GM08714 (cell line): Measurements from ENCODE around the gene CBY1.
A peak's percentile ranks its signal among the peaks of the same experiment; 100 is the strongest.

Experiments used
- H3K4me3 ChIP-seq: fragments of 200-500 bp; sonication (Bioruptor generic); 2 replicates; pipeline ENCODE4 v1.5.1; 2014; ENCODE audit warnings: mild to moderate bottlenecking, low read length, inconsistent platforms
- ZNF274 ChIP-seq: IDR thresholded peaks from 2 replicates; pipeline ENCODE4 v1.6.1; 2012; ENCODE audit warnings: mild to moderate bottlenecking, low read depth, low read length

Gene CBY1

GRCh38 chr22:38681582-38682335, 25.3 kb downstream of the CBY1 start, which contains the start of gene TOMM22:
Gene TOMM22 (plus strand): TSS chr22:38681957. CDS start chr22:38681979, 22 bp downstream.
- no peak for TF ChIP-seq ZNF274
- peak within 1 kb of the TSS; percentile 99 for H3K4me3 ChIP-seq

GRCh38 chr22:38684895-38685294, 28.5 kb downstream of the CBY1 start:
- no peak overlapping the region for H3K4me3 ChIP-seq
- no peak for TF ChIP-seq ZNF274

GRCh38 chr22:38685761-38686160, 29.3 kb downstream of the CBY1 start:
- TF ChIP-seq ZNF274: no peak

GRCh38 chr22:38689651-38690050, 33.2 kb downstream of the CBY1 start:
- H3K4me3 ChIP-seq: no peak overlapping the region
- TF ChIP-seq ZNF274: no peak

More at GRCh38 chr22:38685761-38686160, 29.3 kb downstream of the CBY1 start:
- H3K4me3 ChIP-seq: no peak overlapping the region

GRCh38 chr22:38694049-38694448, 37.6 kb downstream of the CBY1 start:
- TF ChIP-seq ZNF274: no peak
- no peak overlapping the region for H3K4me3 ChIP-seq

GRCh38 chr22:38694940-38695339, 38.5 kb downstream of the CBY1 start:
- TF ChIP-seq ZNF274: no peak
- no peak overlapping the region for H3K4me3 ChIP-seq

GRCh38 chr22:38696606-38697424, 40.4 kb downstream of the CBY1 start:
- H3K4me3 ChIP-seq: peak overlapping the region; percentile 17; the same call in 1 of the 2 replicates
- TF ChIP-seq ZNF274: no peak

GRCh38 chr22:38697425-38698089, 41.1 kb downstream of the CBY1 start:
- no peak for TF ChIP-seq ZNF274
- peak overlapping the region; percentile 17; the same call in 1 of the 2 replicates for H3K4me3 ChIP-seq

- H3K4me3 ChIP-seq: peak overlapping the region; percentile 99
- TF ChIP-seq ZNF274: no peak
Observed at GRCh38 chr22:38698407-38699094, 42.1 kb downstream of the CBY1 start.

GRCh38 chr22:38699143-38699542, 42.7 kb downstream of the CBY1 start:
- H3K4me3 ChIP-seq: peak overlapping the region; percentile 99
- TF ChIP-seq ZNF274: no peak

GRCh38 chr22:38699784-38700183, 43.3 kb downstream of the CBY1 start:
- H3K4me3 ChIP-seq: peak overlapping the region; percentile 99
- no peak for TF ChIP-seq ZNF274

- TF ChIP-seq ZNF274: no peak
- H3K4me3 ChIP-seq: peak overlapping the region; percentile 99
Observed at GRCh38 chr22:38700270-38700788, 43.9 kb downstream of the CBY1 start.

GRCh38 chr22:38700789-38701628, 44.6 kb downstream of the CBY1 start, which contains the start of gene JOSD1:
Gene JOSD1 (minus strand): TSS chr22:38700943. CDS start chr22:38699987, 956 bp downstream.
- H3K4me3 ChIP-seq: peak within 1 kb of the TSS; percentile 99
- no peak for TF ChIP-seq ZNF274
